K562 (cell line): ENCODE results near the gene OXLD1. TPM values are rescaled to one million over a fixed set of nuclear protein-coding genes. Genes with fewer than 3 reads are reported as not detected.

ENCODE experiments used
- CSDE1 ChIP-seq, 2 experiments: fragments of 450-650 bp; IDR thresholded peaks; 2 replicates each; pipeline ENCODE4 v1.6.1; 2016; ENCODE audit warnings: mild to moderate bottlenecking in 1 of 2
- E2F3 ChIP-seq: fragments of 250-450 bp; sonication (Bioruptor Pico); IDR thresholded peaks from 2 replicates; pipeline ENCODE4 v1.4.0; 2020; ENCODE audit warnings: mild to moderate bottlenecking
- FIP1L1 ChIP-seq: fragments of 200-400 bp; formaldehyde crosslinking; IDR thresholded peaks from 2 replicates; pipeline ENCODE4 v1.6.1; 2018; ENCODE audit warnings: mild to moderate bottlenecking, low read depth, low read length; ENCODE audit not compliant: poor library complexity, severe bottlenecking
- FOXJ3 ChIP-seq: sonication (generic); formaldehyde crosslinking; IDR thresholded peaks from 2 replicates; pipeline ENCODE4 v1.4.0; 2020; ENCODE audit warnings: mild to moderate bottlenecking, missing genetic modification reagents
- GABPB1 ChIP-seq: sonication (generic); formaldehyde crosslinking; IDR thresholded peaks from 2 replicates; pipeline ENCODE4 v1.8.0; 2022; ENCODE audit warnings: mild to moderate bottlenecking, missing genetic modification reagents
- HDAC2 ChIP-seq: fragments of 450-650 bp; IDR thresholded peaks from 2 replicates; pipeline ENCODE4 v1.6.1; 2016; ENCODE audit warnings: mild to moderate bottlenecking
- L3MBTL2 ChIP-seq: fragments of 450-650 bp; IDR thresholded peaks from 2 replicates; pipeline ENCODE4 v1.6.1; 2016; ENCODE audit warnings: mild to moderate bottlenecking, moderate library complexity
- MAZ ChIP-seq, 2 experiments: fragments of 450-650 bp in 1 of 2; sonication (generic) in 1 of 2; formaldehyde crosslinking; IDR thresholded peaks in 1 of 2; conservative IDR thresholded peaks in 1 of 2; 2 replicates each; pipeline versions ENCODE4 v1.4.0 to v1.5.0; 2020; ENCODE audit warnings: mild to moderate bottlenecking in 1 of 2, missing genetic modification reagents in 1 of 2
- NCOA6 ChIP-seq: fragments of 450-650 bp; IDR thresholded peaks from 2 replicates; pipeline ENCODE4 v1.6.1; 2017; ENCODE audit warnings: mild to moderate bottlenecking
- NELFE ChIP-seq: IDR thresholded peaks from 2 replicates; pipeline ENCODE4 v1.6.1; 2011; ENCODE audit warnings: mild to moderate bottlenecking; ENCODE audit not compliant: insufficient read depth, insufficient read length
- NR2C1 ChIP-seq, 2 experiments: fragments of 450-650 bp; IDR thresholded peaks; 2 replicates each; pipeline ENCODE4 v1.6.1; 2017; ENCODE audit warnings: mild to moderate bottlenecking in 2 of 2, antibody characterized with exemption in 1 of 2, inconsistent platforms in 1 of 2, missing compliant biosample characterization in 1 of 2, missing genetic modification characterization in 1 of 2
- NR2F6 ChIP-seq: fragments of 450-650 bp; formaldehyde crosslinking; IDR thresholded peaks from 2 replicates; pipeline ENCODE4 v1.4.0; 2020; ENCODE audit warnings: mild to moderate bottlenecking
- PHTF2 ChIP-seq: fragments of 250-450 bp; sonication (Bioruptor Pico); IDR thresholded peaks from 2 replicates; pipeline ENCODE4 v1.5.0; 2021; ENCODE audit warnings: mild to moderate bottlenecking
- TEAD2 ChIP-seq: fragments of 450-650 bp; IDR thresholded peaks from 2 replicates; pipeline ENCODE4 v1.6.1; 2016; ENCODE audit warnings: missing genetic modification characterization, control low read depth, missing compliant biosample characterization
- ZFX ChIP-seq: sonication (generic); formaldehyde crosslinking; IDR thresholded peaks from 2 replicates; pipeline ENCODE4 v1.8.0; 2022; ENCODE audit warnings: mild to moderate bottlenecking, missing genetic modification reagents, moderate library complexity
- ZKSCAN8 ChIP-seq: fragments of 200-800 bp; sonication (Bioruptor generic); IDR thresholded peaks from 2 replicates; pipeline ENCODE4 v1.6.1; 2016; ENCODE audit warnings: missing genetic modification characterization, missing compliant biosample characterization
- ZNF134 ChIP-seq: fragments of 250-450 bp; sonication (Bioruptor Pico); conservative IDR thresholded peaks from 2 replicates; pipeline ENCODE4 v1.4.0; 2020
- ZNF197 ChIP-seq: fragments of 200-800 bp; sonication (Bioruptor generic); IDR thresholded peaks from 2 replicates; pipeline ENCODE4 v1.6.1; 2016; ENCODE audit warnings: low read depth, missing genetic modification characterization, missing compliant biosample characterization
- ZNF384 ChIP-seq: IDR thresholded peaks from 2 replicates; pipeline ENCODE4 v1.6.1; 2012; ENCODE audit warnings: low read depth, low read length, improper control_type of control experiment
- ZNF583 ChIP-seq: fragments of 250-450 bp; sonication (Bioruptor Pico); IDR thresholded peaks from 2 replicates; pipeline ENCODE4 v1.4.0; 2020
- ZNF76 ChIP-seq: fragments of 250-450 bp; sonication (Bioruptor Pico); IDR thresholded peaks from 2 replicates; pipeline ENCODE4 v1.4.0; 2020; ENCODE audit warnings: mild to moderate bottlenecking, moderate library complexity, borderline replicate concordance
- polyA plus RNA-seq, 8 experiments: library from polyadenylated mRNA; depleted of rRNA in 4 of 8; stranded (reverse) in 5 of 8; unstranded in 3 of 8; fragments of >200 nt; fragmentation: Nextera tagmentation in 2 of 8; fragmentation: Illumina TruSeq in 1 of 8; extraction: Ambion mirVana in 2 of 8; extraction: Trizol in 1 of 8; gene quantifications; 2 replicates each; pipeline versions ENCODE4 v1.2.1 to v1.2.3, GENCODE V29; 2011 to 2014; ENCODE audit warnings: inconsistent platforms in 1 of 8, missing spikeins in 1 of 8
- total RNA-seq, 7 experiments: library from RNA; depleted of rRNA in 6 of 7; stranded (reverse); fragments of >200 nt in 6 of 7; fragmentation: Illumina TruSeq in 2 of 7; extraction: Trizol in 2 of 7; gene quantifications; 2 replicates each; pipeline versions ENCODE4 v1.2.1 to v1.2.3, GENCODE V29; 2011 to 2021; ENCODE audit warnings: low replicate concordance in 1 of 7
- TF ChIP-seq, protein P1 (sequence below): fragments of 250-450 bp; sonication (Bioruptor Pico); IDR thresholded peaks from 2 replicates; pipeline ENCODE4 v1.4.0; 2020; ENCODE audit warnings: mild to moderate bottlenecking
- TF ChIP-seq, protein P2 (sequence below), 2 experiments: fragments of 450-650 bp in 1 of 2; IDR thresholded peaks; 2 replicates each; pipeline ENCODE4 v1.6.1; 2011 to 2017; ENCODE audit warnings: low read depth in 2 of 2, antibody characterized with exemption in 1 of 2, borderline replicate concordance in 1 of 2, low read length in 1 of 2, mild to moderate bottlenecking in 1 of 2, mixed read lengths in 1 of 2; ENCODE audit not compliant: control insufficient read depth in 1 of 2
- TF ChIP-seq, protein P3 (sequence below): fragments of 450-650 bp; formaldehyde crosslinking; IDR thresholded peaks from 2 replicates; pipeline ENCODE4 v1.4.0; 2020; ENCODE audit warnings: mild to moderate bottlenecking

OXLD1 gene
- total and polyA plus RNA-seq, 9 of the 15 experiments (the other 6 are each of a cell fraction or from before 2014, with no cell fraction given) = 4.4 to 115 (median 29.3) TPM

DNA sequence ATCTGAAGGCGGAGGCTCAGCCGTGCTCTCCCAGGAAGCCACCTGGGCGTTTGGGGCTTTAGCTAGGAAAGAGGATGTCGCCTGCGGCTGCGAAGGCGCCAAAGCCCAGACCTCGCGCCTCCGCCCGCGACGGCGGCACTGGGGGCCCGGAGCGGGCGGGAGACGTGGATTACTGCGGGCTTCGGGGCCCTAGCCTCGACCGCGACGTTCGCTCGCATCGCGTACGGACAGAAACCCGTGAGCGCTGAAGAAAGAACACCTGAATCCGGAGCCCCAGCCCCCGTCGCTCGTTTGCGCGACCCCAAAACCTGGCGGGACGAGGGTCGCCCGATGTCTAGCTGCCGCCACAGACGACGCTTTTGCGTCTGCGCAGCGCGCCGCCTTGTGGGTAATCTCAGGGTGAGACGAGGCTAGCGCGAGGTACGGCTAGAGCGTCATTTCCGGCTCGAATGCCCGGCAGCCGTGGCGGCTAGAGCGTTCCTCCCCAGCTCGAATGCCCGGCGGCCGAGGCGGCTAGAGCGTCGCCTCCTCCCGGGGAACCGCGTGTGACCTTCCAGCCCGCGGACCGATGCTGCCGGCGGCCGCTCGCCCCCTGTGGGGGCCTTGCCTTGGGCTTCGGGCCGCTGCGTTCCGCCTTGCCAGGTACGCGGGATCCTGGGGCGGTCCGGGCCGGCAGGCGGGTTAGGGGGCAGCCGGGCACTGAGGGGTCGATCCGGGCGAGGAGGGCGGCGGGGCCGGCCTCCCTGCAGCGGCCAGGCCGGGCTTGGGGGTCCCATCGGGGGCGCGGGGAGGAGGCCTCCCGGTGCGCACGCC, 36.7 kb upstream of the OXLD1 start, which contains the start of gene MRPL12 (continued):
- TF ChIP-seq ZNF384 (no peak), ZFX (CRISPR knock-in tag) (peak; percentile 89), ZNF197 (no peak), NELFE (no peak), E2F3 (CRISPR knock-in tag) (peak; percentile 53; the same call in 1 of the 2 replicates), FOXJ3 (CRISPR knock-in tag) (no peak), MAZ (CRISPR knock-in tag; conservative IDR thresholded peaks at IDR 0.05 in 1 of 2, IDR thresholded peaks at IDR 0.05 in 1 of 2) (peak; percentile 76 to 84; a peak in 3 of 4 replicates), ZNF76 (no peak), ZNF583 (CRISPR knock-in tag) (no peak), FIP1L1 (peak; percentile 99), NCOA6 (no peak), ZKSCAN8 (no peak), L3MBTL2 (peak; percentile 94), TEAD2 (no peak), HDAC2 (peak; percentile 16; the same call in 1 of the 2 replicates), GABPB1 (CRISPR knock-in tag) (peak; percentile 97), NR2F6 (CRISPR knock-in tag) (no peak), ZNF134 (CRISPR knock-in tag) (no peak), NR2C1 (IDR thresholded peaks at IDR 0.05) (peak; percentile 77), NR2C1 (tag; IDR thresholded peaks at IDR 0.05) (peak; percentile 66; the same call in 1 of the 2 replicates), PHTF2 (CRISPR knock-in tag) (no peak), CSDE1 (IDR thresholded peaks at IDR 0.05) (no peak)
- TF ChIP-seq, protein P1, sequence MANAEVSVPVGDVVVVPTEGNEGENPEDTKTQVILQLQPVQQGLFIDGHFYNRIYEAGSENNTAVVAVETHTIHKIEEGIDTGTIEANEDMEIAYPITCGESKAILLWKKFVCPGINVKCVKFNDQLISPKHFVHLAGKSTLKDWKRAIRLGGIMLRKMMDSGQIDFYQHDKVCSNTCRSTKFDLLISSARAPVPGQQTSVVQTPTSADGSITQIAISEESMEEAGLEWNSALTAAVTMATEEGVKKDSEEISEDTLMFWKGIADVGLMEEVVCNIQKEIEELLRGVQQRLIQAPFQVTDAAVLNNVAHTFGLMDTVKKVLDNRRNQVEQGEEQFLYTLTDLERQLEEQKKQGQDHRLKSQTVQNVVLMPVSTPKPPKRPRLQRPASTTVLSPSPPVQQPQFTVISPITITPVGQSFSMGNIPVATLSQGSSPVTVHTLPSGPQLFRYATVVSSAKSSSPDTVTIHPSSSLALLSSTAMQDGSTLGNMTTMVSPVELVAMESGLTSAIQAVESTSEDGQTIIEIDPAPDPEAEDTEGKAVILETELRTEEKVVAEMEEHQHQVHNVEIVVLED (CRISPR knock-in tag) = peak; percentile 77
- TF ChIP-seq, protein P2, sequence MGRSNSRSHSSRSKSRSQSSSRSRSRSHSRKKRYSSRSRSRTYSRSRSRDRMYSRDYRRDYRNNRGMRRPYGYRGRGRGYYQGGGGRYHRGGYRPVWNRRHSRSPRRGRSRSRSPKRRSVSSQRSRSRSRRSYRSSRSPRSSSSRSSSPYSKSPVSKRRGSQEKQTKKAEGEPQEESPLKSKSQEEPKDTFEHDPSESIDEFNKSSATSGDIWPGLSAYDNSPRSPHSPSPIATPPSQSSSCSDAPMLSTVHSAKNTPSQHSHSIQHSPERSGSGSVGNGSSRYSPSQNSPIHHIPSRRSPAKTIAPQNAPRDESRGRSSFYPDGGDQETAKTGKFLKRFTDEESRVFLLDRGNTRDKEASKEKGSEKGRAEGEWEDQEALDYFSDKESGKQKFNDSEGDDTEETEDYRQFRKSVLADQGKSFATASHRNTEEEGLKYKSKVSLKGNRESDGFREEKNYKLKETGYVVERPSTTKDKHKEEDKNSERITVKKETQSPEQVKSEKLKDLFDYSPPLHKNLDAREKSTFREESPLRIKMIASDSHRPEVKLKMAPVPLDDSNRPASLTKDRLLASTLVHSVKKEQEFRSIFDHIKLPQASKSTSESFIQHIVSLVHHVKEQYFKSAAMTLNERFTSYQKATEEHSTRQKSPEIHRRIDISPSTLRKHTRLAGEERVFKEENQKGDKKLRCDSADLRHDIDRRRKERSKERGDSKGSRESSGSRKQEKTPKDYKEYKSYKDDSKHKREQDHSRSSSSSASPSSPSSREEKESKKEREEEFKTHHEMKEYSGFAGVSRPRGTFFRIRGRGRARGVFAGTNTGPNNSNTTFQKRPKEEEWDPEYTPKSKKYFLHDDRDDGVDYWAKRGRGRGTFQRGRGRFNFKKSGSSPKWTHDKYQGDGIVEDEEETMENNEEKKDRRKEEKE (IDR thresholded peaks at IDR 0.05; ENCODE audit: borderline replicate concordance in 1 of 2, control insufficient read depth in 1 of 2, low read depth in 2 of 2, low read length in 1 of 2) = peak in 1 of 2 experiments; percentile 32; a peak in 1 of 4 replicates
- TF ChIP-seq, protein P3, sequence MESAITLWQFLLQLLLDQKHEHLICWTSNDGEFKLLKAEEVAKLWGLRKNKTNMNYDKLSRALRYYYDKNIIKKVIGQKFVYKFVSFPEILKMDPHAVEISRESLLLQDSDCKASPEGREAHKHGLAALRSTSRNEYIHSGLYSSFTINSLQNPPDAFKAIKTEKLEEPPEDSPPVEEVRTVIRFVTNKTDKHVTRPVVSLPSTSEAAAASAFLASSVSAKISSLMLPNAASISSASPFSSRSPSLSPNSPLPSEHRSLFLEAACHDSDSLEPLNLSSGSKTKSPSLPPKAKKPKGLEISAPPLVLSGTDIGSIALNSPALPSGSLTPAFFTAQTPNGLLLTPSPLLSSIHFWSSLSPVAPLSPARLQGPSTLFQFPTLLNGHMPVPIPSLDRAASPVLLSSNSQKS (CRISPR knock-in tag) = no peak
